ENCODE measurements around the gene TSPAN32.

Gene TSPAN32

DNA sequence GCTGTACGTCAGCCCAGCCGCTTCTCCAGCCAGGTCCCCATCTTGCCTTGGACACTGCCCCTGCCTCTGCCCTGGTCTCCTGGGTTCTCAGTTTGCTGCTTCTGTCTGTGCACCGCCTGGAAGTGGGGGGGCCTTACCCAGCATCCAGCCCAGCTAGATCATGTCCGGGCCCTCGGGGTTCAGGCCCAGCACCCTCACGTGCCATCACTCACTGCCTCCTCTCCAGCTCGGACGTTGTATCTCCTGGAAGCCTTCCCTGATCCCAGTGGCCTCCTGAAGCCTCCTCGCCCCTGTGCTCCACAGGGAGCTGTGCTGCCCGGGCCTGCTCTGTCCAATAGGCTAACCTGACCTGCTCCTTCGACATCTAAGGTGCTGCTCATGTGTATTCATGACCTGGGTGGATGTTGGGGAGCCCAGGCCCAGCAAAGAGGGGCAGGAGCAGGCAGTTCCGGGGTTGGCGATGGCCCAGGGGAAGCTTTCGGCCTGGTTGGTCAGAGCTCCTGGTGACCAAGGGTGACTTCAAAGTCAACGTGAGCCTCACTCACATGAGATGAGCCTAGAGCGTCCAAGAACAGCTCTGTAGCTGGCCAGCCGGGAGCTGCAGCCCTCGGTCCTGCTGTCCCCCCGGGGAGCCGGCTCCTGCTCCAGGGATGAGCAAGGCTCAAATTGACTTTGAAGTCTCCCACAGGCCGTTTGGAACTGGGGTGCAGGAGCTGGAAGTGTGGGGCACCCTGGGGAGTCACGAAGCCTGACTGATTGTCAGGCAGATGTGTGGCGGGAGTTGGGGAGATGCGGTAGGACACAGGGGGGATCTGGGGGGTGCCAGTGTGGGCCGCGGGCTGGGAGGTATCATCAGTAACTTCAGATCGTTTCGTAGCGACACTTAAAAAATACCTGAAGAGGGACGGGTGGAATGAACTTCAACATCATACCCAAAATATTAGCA lies 26.2 kb upstream of the TSPAN32 start:
- ChIA-PET POLR2A (no interaction called here), CTCF (interaction anchor here (0.6 to 1.5 kb wide), 2 partner anchors 81 to 145 kb away, joined by 3 to 7 read pairs; no protein-coding TSS in a partner anchor)
- no peaks in the 10 kb centered on the region for H3K9me3 ChIP-seq (ENCODE audit: control insufficient read depth, insufficient read depth, low read depth, low read length)
- no peaks in the 10 kb centered on the region for H3K4me1 ChIP-seq (ENCODE audit: control insufficient read depth, insufficient read depth, low read length)
- H3K27ac ChIP-seq (ENCODE audit: extremely low read depth, low read depth, low read length), result no peak overlapping the region
- H3K4me3 ChIP-seq (ENCODE audit: low read depth, low read length), result no peak overlapping the region
- TF ChIP-seq ZNF121 (tag by site-specific recombination; IDR thresholded peaks at IDR 0.05) (no peak), PRDM1 (tag by site-specific recombination; IDR thresholded peaks at IDR 0.05) (no peak), OVOL3 (tag by site-specific recombination; IDR thresholded peaks at IDR 0.05) (no peak), ZNF501 (tag by site-specific recombination; IDR thresholded peaks at IDR 0.05) (no peak), SALL2 (tag by site-specific recombination; IDR thresholded peaks at IDR 0.05; ENCODE audit: borderline replicate concordance) (no peak), ZNF510 (tag by site-specific recombination; IDR thresholded peaks at IDR 0.05; ENCODE audit: insufficient replicate concordance) (no peak), SP2 (tag by site-specific recombination; IDR thresholded peaks at IDR 0.05) (no peak), HOXC10 (CRISPR knock-in tag; IDR thresholded peaks at IDR 0.05) (no peak), FEZF1 (tag by site-specific recombination; IDR thresholded peaks at IDR 0.05) (no peak), ZNF768 (tag by site-specific recombination; IDR thresholded peaks at IDR 0.05) (no peak), ZNF433 (tag by site-specific recombination; IDR thresholded peaks at IDR 0.05; ENCODE audit: low read depth) (no peak), KLF1 (tag by site-specific recombination; IDR thresholded peaks at IDR 0.05) (no peak), REPIN1 (tag by site-specific recombination; IDR thresholded peaks at IDR 0.05; ENCODE audit: low read depth) (no peak), ZNF292 (tag by site-specific recombination; IDR thresholded peaks at IDR 0.05; ENCODE audit: borderline replicate concordance, low read depth) (no peak)
- H3K36me3 ChIP-seq (ENCODE audit: control insufficient read depth in 2 of 2, insufficient read depth in 1 of 2, low read length in 2 of 2), result no peaks in the 10 kb centered on the region

DNA sequence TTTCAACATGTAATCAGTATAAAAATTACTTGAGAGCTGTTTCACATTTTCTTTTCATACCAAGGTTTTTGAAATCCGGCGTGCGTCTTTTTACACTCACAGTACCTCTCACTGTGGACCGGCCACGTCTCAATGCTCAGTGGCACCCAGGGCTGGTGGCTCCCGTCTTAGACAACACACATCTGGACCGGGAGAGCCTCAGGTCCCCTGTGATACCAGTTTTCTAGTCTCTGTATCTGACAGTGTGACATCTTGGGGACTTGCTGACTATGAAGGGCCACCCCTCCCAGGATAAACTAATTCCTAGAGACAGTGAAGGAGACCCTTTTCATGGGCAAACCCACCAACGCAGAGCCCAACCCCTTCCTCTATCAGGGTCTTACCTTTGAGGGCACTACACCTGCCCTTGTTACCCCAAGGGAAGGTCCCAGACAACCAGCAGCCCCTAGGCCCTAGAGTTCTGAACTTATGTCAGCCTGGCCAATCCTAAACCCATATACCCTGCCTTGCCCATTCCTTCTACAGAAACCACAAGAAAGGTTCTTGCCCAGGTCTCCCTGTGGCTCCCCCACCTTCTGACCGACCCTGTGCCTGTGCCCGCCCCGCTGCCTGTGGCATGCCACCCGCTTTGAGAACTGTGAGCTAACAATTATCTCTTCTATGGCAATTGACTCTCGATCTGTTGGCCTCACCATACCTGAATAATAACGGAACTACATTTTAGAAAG lies 25.4 kb upstream of the TSPAN32 start:
- H3K36me3 ChIP-seq (ENCODE audit: control insufficient read depth in 2 of 2, insufficient read depth in 1 of 2, low read length in 2 of 2), result no peaks in the 10 kb centered on the region
- no peaks in the 10 kb centered on the region for H3K4me1 ChIP-seq (ENCODE audit: control insufficient read depth, insufficient read depth, low read length)
- CTCF ChIA-PET, result interaction anchor here (0.6 kb wide), 1 partner anchor 82 kb away, joined by 3 read pairs; no protein-coding TSS in a partner anchor
- H3K4me3 ChIP-seq (ENCODE audit: low read depth, low read length), result no peak overlapping the region
- TF ChIP-seq ZNF529 (tag by site-specific recombination; IDR thresholded peaks at IDR 0.05; ENCODE audit: insufficient replicate concordance), result no peak
- TF ChIP-seq, protein P1, sequence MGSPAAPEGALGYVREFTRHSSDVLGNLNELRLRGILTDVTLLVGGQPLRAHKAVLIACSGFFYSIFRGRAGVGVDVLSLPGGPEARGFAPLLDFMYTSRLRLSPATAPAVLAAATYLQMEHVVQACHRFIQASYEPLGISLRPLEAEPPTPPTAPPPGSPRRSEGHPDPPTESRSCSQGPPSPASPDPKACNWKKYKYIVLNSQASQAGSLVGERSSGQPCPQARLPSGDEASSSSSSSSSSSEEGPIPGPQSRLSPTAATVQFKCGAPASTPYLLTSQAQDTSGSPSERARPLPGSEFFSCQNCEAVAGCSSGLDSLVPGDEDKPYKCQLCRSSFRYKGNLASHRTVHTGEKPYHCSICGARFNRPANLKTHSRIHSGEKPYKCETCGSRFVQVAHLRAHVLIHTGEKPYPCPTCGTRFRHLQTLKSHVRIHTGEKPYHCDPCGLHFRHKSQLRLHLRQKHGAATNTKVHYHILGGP (tag by site-specific recombination; IDR thresholded peaks at IDR 0.05), result no peak
- no peak for TF ChIP-seq ZNF530 (tag by site-specific recombination; IDR thresholded peaks at IDR 0.05; ENCODE audit: low read depth)
- TF ChIP-seq ZSCAN16 (tag by site-specific recombination; IDR thresholded peaks at IDR 0.05), result no peak
- no peak for TF ChIP-seq ZNF391 (tag by site-specific recombination; IDR thresholded peaks at IDR 0.05; ENCODE audit: borderline replicate concordance, low read depth)
- TF ChIP-seq ZNF76 (tag by site-specific recombination; IDR thresholded peaks at IDR 0.05; ENCODE audit: borderline replicate concordance, low read depth), result no peak
- no peak for TF ChIP-seq SALL2 (tag by site-specific recombination; IDR thresholded peaks at IDR 0.05; ENCODE audit: borderline replicate concordance)
- no peak for TF ChIP-seq ZNF10 (tag by site-specific recombination; IDR thresholded peaks at IDR 0.05)
- TF ChIP-seq ZNF837 (tag by site-specific recombination; IDR thresholded peaks at IDR 0.05), result no peak
- TF ChIP-seq ZNF629 (tag by site-specific recombination; IDR thresholded peaks at IDR 0.05), result no peak
- TF ChIP-seq, protein P2, sequence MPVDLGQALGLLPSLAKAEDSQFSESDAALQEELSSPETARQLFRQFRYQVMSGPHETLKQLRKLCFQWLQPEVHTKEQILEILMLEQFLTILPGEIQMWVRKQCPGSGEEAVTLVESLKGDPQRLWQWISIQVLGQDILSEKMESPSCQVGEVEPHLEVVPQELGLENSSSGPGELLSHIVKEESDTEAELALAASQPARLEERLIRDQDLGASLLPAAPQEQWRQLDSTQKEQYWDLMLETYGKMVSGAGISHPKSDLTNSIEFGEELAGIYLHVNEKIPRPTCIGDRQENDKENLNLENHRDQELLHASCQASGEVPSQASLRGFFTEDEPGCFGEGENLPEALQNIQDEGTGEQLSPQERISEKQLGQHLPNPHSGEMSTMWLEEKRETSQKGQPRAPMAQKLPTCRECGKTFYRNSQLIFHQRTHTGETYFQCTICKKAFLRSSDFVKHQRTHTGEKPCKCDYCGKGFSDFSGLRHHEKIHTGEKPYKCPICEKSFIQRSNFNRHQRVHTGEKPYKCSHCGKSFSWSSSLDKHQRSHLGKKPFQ (tag by site-specific recombination; IDR thresholded peaks at IDR 0.05), result no peak
- TF ChIP-seq ZFP37 (tag by site-specific recombination; IDR thresholded peaks at IDR 0.05), result no peak
- TF ChIP-seq ZNF132 (tag by site-specific recombination; IDR thresholded peaks at IDR 0.05; ENCODE audit: borderline replicate concordance), result no peak
- TF ChIP-seq, protein P3, sequence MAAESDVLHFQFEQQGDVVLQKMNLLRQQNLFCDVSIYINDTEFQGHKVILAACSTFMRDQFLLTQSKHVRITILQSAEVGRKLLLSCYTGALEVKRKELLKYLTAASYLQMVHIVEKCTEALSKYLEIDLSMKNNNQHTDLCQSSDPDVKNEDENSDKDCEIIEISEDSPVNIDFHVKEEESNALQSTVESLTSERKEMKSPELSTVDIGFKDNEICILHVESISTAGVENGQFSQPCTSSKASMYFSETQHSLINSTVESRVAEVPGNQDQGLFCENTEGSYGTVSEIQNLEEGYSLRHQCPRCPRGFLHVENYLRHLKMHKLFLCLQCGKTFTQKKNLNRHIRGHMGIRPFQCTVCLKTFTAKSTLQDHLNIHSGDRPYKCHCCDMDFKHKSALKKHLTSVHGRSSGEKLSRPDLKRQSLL (tag by site-specific recombination; IDR thresholded peaks at IDR 0.05), result no peak
- H3K27ac ChIP-seq (ENCODE audit: extremely low read depth, low read depth, low read length), result no peak overlapping the region
- no peaks in the 10 kb centered on the region for H3K9me3 ChIP-seq (ENCODE audit: control insufficient read depth, insufficient read depth, low read depth, low read length)
- POLR2A ChIA-PET, result no interaction called here
